KMS-11 (cell line): Measurements from ENCODE around the gene CYB561.
"Not testable (repeated sequence)": the region's sequence is repeated elsewhere in the genome, so short reads cannot be mapped to it uniquely, and the experiment has no call there.

Experiments
- H2AFZ ChIP-seq: fragments of 200-600 bp; sonication (generic); 2 replicates; pipeline ENCODE4 v1.6.1; 2016; ENCODE audit warnings: antibody characterized with exemption, mixed run types, low read depth
- H3K27ac ChIP-seq: fragments of 200-600 bp; sonication (generic); 2 replicates; pipeline ENCODE4 v1.6.1; 2016; ENCODE audit warnings: mild to moderate bottlenecking, mixed run types
- H3K27me3 ChIP-seq: fragments of 200-600 bp; sonication (generic); 2 replicates; pipeline ENCODE4 v1.6.1; 2017; ENCODE audit warnings: mild to moderate bottlenecking, low read depth, mixed run types, moderate library complexity; ENCODE audit not compliant: insufficient read depth
- H3K36me3 ChIP-seq: fragments of 200-600 bp; sonication (generic); 2 replicates; pipeline ENCODE4 v1.6.1; 2017; ENCODE audit warnings: mild to moderate bottlenecking, mixed run types; ENCODE audit not compliant: insufficient read depth
- H3K4me1 ChIP-seq: fragments of 200-600 bp; sonication (generic); 2 replicates; pipeline ENCODE4 v1.6.1; 2016; ENCODE audit warnings: mild to moderate bottlenecking, low read depth, mixed run types; ENCODE audit not compliant: poor library complexity, severe bottlenecking
- H3K4me2 ChIP-seq: fragments of 200-600 bp; sonication (generic); 2 replicates; pipeline ENCODE4 v1.7.0; 2016; ENCODE audit warnings: mild to moderate bottlenecking, mixed run types
- H3K4me3 ChIP-seq: fragments of 200-600 bp; sonication (generic); IDR thresholded peaks from 2 replicates; pipeline ENCODE4 v1.6.1; 2017; ENCODE audit warnings: low read depth, low read length, mixed read lengths; ENCODE audit not compliant: insufficient read depth
- H3K79me2 ChIP-seq: fragments of 200-600 bp; sonication (generic); 2 replicates; pipeline ENCODE4 v1.6.1; 2016; ENCODE audit warnings: low read depth, mixed run types; ENCODE audit not compliant: insufficient read depth
- H3K9ac ChIP-seq: fragments of 200-600 bp; sonication (generic); 2 replicates; pipeline ENCODE4 v1.6.1; 2016; ENCODE audit warnings: mild to moderate bottlenecking, mixed run types
- H4K20me1 ChIP-seq: fragments of 200-600 bp; sonication (generic); 2 replicates; pipeline ENCODE4 v1.6.1; 2016; ENCODE audit warnings: mild to moderate bottlenecking, mixed run types; ENCODE audit not compliant: insufficient read depth
- CTCF ChIP-seq: fragments of 200-600 bp; sonication (generic); conservative IDR thresholded peaks from 2 replicates; pipeline ENCODE4 v1.6.1; 2017; ENCODE audit warnings: low read depth, mild to moderate bottlenecking, antibody characterized with exemption, low read length, moderate library complexity, mixed read lengths

The CYB561 gene

GRCh38 chr17:63475491-63476412 is 29.6 kb upstream of the CYB561 start:
- Histone ChIP-seq H3K79me2 (no peaks in the 10 kb centered on the region), H3K4me3 (no peak overlapping the region), H3K4me2 (no peak overlapping the region), H3K4me1 (peaks cover 4% of the 10 kb centered on the region), H4K20me1 (no peaks in the 10 kb centered on the region), H3K27me3 (peaks cover 42% of the 10 kb centered on the region), H3K9ac (no peak overlapping the region), H2AFZ (no peak overlapping the region), H3K36me3 (no peaks in the 10 kb centered on the region), H3K27ac (no peak overlapping the region)
- no peak for TF ChIP-seq CTCF

GRCh38 chr17:63474586-63475460 is 28.7 kb upstream of the CYB561 start:
- Histone ChIP-seq H3K27me3 (peaks cover 42% of the 10 kb centered on the region), H2AFZ (no peak overlapping the region), H3K79me2 (no peaks in the 10 kb centered on the region), H3K4me3 (no peak overlapping the region), H3K9ac (no peak overlapping the region), H3K36me3 (no peaks in the 10 kb centered on the region), H4K20me1 (no peaks in the 10 kb centered on the region), H3K4me2 (no peak overlapping the region), H3K4me1 (peaks cover 4% of the 10 kb centered on the region), H3K27ac (no peak overlapping the region)
- no peak for TF ChIP-seq CTCF

- H3K36me3 ChIP-seq, result no peaks in the 10 kb centered on the region
- H3K27ac ChIP-seq, result no peak overlapping the region
- no peaks in the 10 kb centered on the region for H4K20me1 ChIP-seq
- H3K9ac ChIP-seq, result no peak overlapping the region
- H3K4me1 ChIP-seq, result peaks cover 4% of the 10 kb centered on the region
- no peaks in the 10 kb centered on the region for H3K79me2 ChIP-seq
- H3K27me3 ChIP-seq, result peaks cover 42% of the 10 kb centered on the region
- no peak overlapping the region for H3K4me3 ChIP-seq
- H2AFZ ChIP-seq, result no peak overlapping the region
- no peak overlapping the region for H3K4me2 ChIP-seq
- TF ChIP-seq CTCF, result no peak
Measured at GRCh38 chr17:63474174-63474573, 28.1 kb upstream of the CYB561 start.

GRCh38 chr17:63468099-63468498 is 22.0 kb upstream of the CYB561 start:
- not testable (repeated sequence) for H3K9ac ChIP-seq, H3K27me3 ChIP-seq, H3K4me1 ChIP-seq

More at GRCh38 chr17:63468099-63468498, 22.0 kb upstream of the CYB561 start:
- not testable (repeated sequence) for H2AFZ ChIP-seq, H3K36me3 ChIP-seq, H3K27ac ChIP-seq, H3K79me2 ChIP-seq, H3K4me3 ChIP-seq, H3K4me2 ChIP-seq, H4K20me1 ChIP-seq
